Spleen (tissue), 11 donors: ENCODE results near the gene RERE. TPM values are rescaled to one million over a fixed set of nuclear protein-coding genes. Genes with fewer than 3 reads are reported as not detected.

Source experiments
- DNase-seq: peaks from one replicate; pipeline ENCODE4 v3.0.0-alpha.2; 2020
- H3K27ac ChIP-seq, 8 donors: fragments of 200-600 bp; sonication (generic) in 7 of 8; 1 replicate in 4 of 8; 2 replicates in 4 of 8; pipeline versions ENCODE4 v1.5.0 to v1.8.0; 2016 to 2021; ENCODE audit warnings: inconsistent platforms in 4 of 8, mild to moderate bottlenecking in 4 of 8, moderate library complexity in 1 of 8
- H3K27me3 ChIP-seq, 7 donors: fragments of 200-600 bp; sonication (generic) in 6 of 7; replicated peaks in 1 of 7; 1 replicate in 4 of 7; 2 replicates in 3 of 7; pipeline versions ENCODE4 v1.5.0 to v1.8.0; 2016 to 2021; ENCODE audit warnings: inconsistent platforms in 3 of 7, mild to moderate bottlenecking in 1 of 7
- H3K36me3 ChIP-seq, 6 donors: fragments of 200-600 bp; sonication (generic) in 5 of 6; 1 replicate in 4 of 6; 2 replicates in 2 of 6; pipeline versions ENCODE4 v1.5.0 to v1.8.0; 2016 to 2021; ENCODE audit warnings: inconsistent platforms in 2 of 6
- H3K4me1 ChIP-seq, 6 donors: fragments of 200-600 bp; sonication (generic) in 5 of 6; 1 replicate in 3 of 6; 2 replicates in 3 of 6; pipeline versions ENCODE4 v1.5.0 to v1.8.0; 2016 to 2021; ENCODE audit warnings: inconsistent platforms in 3 of 6
- H3K4me3 ChIP-seq, 8 donors: fragments of 200-600 bp; sonication (generic) in 7 of 8; 1 replicate in 4 of 8; 2 replicates in 4 of 8; pipeline versions ENCODE4 v1.5.0 to v1.8.0; 2016 to 2021; ENCODE audit warnings: inconsistent platforms in 4 of 8, mild to moderate bottlenecking in 4 of 8, moderate library complexity in 2 of 8
- H3K9me3 ChIP-seq, 8 donors: fragments of 200-600 bp; sonication (generic) in 7 of 8; 1 replicate in 4 of 8; 2 replicates in 4 of 8; pipeline versions ENCODE4 v1.5.0 to v1.8.0; 2016 to 2021; ENCODE audit warnings: inconsistent platforms in 4 of 8
- CTCF ChIP-seq, 11 experiments: fragments of 200-600 bp in 7 of 11; fragments of 450-650 bp in 4 of 11; sonication (generic) in 4 of 11; IDR thresholded peaks in 8 of 11; conservative IDR thresholded peaks in 3 of 11; 1 replicate in 7 of 11; 2 replicates in 4 of 11; pipeline versions ENCODE4 v1.4.0 to v1.8.0; 2016 to 2021; ENCODE audit warnings: antibody characterized with exemption in 11 of 11, inconsistent platforms in 4 of 11, mild to moderate bottlenecking in 1 of 11
- POLR2A ChIP-seq, 3 donors: fragments of 450-650 bp; IDR thresholded peaks; one replicate each; pipeline ENCODE4 v1.5.1; 2017; ENCODE audit warnings: antibody characterized with exemption in 3 of 3, mild to moderate bottlenecking in 1 of 3
- POLR2AphosphoS5 ChIP-seq, 3 donors: sonication (generic); formaldehyde crosslinking; IDR thresholded peaks; one replicate each; pipeline ENCODE4 v1.5.1; 2017; ENCODE audit warnings: antibody characterized with exemption in 3 of 3
- WGBS, 5 donors: extraction: QIAGEN DNeasy Blood & Tissue Kit in 3 of 5; methylation state at CpG; one replicate each; pipeline versions ENCODE4 v1.1.5 to v1.1.7; 2013 to 2018; 5-methylcytosine and 5-hydroxymethylcytosine counted together
- intact Hi-C: fragments of 100-400 bp; cut with DNase I; formaldehyde crosslinking; loops from one replicate; pipeline ENCODE4 v1.15.0; 2023; ENCODE audit warnings: low total_unique reads
- polyA plus RNA-seq, 3 donors: library from polyadenylated mRNA; stranded (reverse); fragments of 200-250 nt; gene quantifications; one replicate each; pipeline ENCODE4 v1.2.1, GENCODE V29; 2013
- total RNA-seq, 7 donors: library from RNA; depleted of rRNA in 3 of 7; stranded (reverse); fragments of >200 nt in 3 of 7; fragmentation: NEBNext Ultra II Directional in 4 of 7; extraction: Animal tissue kit (Norgen Biotek cat#: 25700) in 4 of 7; gene quantifications; one replicate each; pipeline versions ENCODE4 v1.1.0 to v1.2.1, GENCODE V29; 2016 to 2021
- donor health status: healthy with polysubstance abuse.
- donor health status: DM: no; HTN: no; CAD: no; lungs with moderate emphysema.
- donor health status: DM: no; HTN: no; CAD: no.
- donor health status: Bipolar disorder and iron deficiency.
- donor health status: healthy.
- donor health status: DM: no; HTN: no; CAD: no.
- donor health status: DM: yes; HTN: yes; CAD: no.

RERE gene
- total and polyA plus RNA-seq, 10 donors = 10.3 to 149 (median 117) TPM

GRCh38 chr1:8574985-8575384 is 242.5 kb downstream of the RERE start:
- H3K27ac ChIP-seq = no peak overlapping the region
- H3K36me3 ChIP-seq = peaks cover 0 to 18% (median 0%) of the 10 kb centered on the region in 6 donors
- intact Hi-C loops = no loop called here
- H3K27me3 ChIP-seq = no peaks in the 10 kb centered on the region
- DNase-seq = no peak
- no peak for TF ChIP-seq POLR2AphosphoS5 (IDR thresholded peaks at IDR 0.05)
- TF ChIP-seq POLR2A (IDR thresholded peaks at IDR 0.05) = no peak
- TF ChIP-seq CTCF (IDR thresholded peaks at IDR 0.05 in 8 of 11, conservative IDR thresholded peaks at IDR 0.05 in 3 of 11) = no peak
- peaks cover 4 to 26% (median 16%) of the 10 kb centered on the region in 6 donors for H3K4me1 ChIP-seq
- WGBS, 5 donors = 83 to 98% (median 97%) methylated on average over 5 of the region's 5 CpGs
- H3K9me3 ChIP-seq = no peaks in the 10 kb centered on the region
- no peak overlapping the region for H3K4me3 ChIP-seq

GRCh38 chr1:8572106-8572505 is 245.3 kb downstream of the RERE start:
- Histone ChIP-seq H3K27ac (peak overlapping the region in 6 of 8 donors; percentile 13 to 61 (median 49)), H3K36me3 (peaks cover 0 to 2% (median 0%) of the 10 kb centered on the region in 6 donors), H3K4me3 (no peak overlapping the region), H3K27me3 (no peaks in the 10 kb centered on the region), H3K4me1 (peaks cover 4 to 26% (median 16%) of the 10 kb centered on the region in 6 donors), H3K9me3 (no peaks in the 10 kb centered on the region)
- no peak for DNase-seq
- intact Hi-C loops = no loop called here
- TF ChIP-seq CTCF (IDR thresholded peaks at IDR 0.05 in 8 of 11, conservative IDR thresholded peaks at IDR 0.05 in 3 of 11) (no peak), POLR2A (IDR thresholded peaks at IDR 0.05) (no peak), POLR2AphosphoS5 (IDR thresholded peaks at IDR 0.05) (no peak)
- 64 to 87% (median 86%) methylated on average over 1 of the region's 1 CpG for WGBS, 5 donors

- Histone ChIP-seq H3K4me1 (peaks cover 4 to 26% (median 16%) of the 10 kb centered on the region in 6 donors), H3K36me3 (no peaks in the 10 kb centered on the region), H3K9me3 (no peaks in the 10 kb centered on the region), H3K4me3 (no peak overlapping the region), H3K27me3 (no peaks in the 10 kb centered on the region), H3K27ac (peak overlapping the region; percentile 2 to 61 (median 36))
- intact Hi-C loops = no loop called here
- 43 to 59% (median 50%) methylated on average over 5 of the region's 5 CpGs for WGBS, 5 donors
- TF ChIP-seq CTCF (IDR thresholded peaks at IDR 0.05 in 8 of 11, conservative IDR thresholded peaks at IDR 0.05 in 3 of 11) (peak in 4 of 11 experiments; percentile 31 to 38 (median 34)), POLR2AphosphoS5 (IDR thresholded peaks at IDR 0.05) (no peak)
- no peak for DNase-seq
Measured at GRCh38 chr1:8571200-8571984, 246.0 kb downstream of the RERE start.

GRCh38 chr1:8570465-8570864 is 247.0 kb downstream of the RERE start:
- Histone ChIP-seq H3K4me1 (peaks cover 4 to 26% (median 16%) of the 10 kb centered on the region in 6 donors), H3K4me3 (no peak overlapping the region), H3K27me3 (no peaks in the 10 kb centered on the region), H3K36me3 (no peaks in the 10 kb centered on the region), H3K9me3 (no peaks in the 10 kb centered on the region), H3K27ac (peak overlapping the region in 2 of 8 donors; percentile 42 to 56)
- DNase-seq = no peak
- 80 to 95% (median 86%) methylated on average over 3 of the region's 3 CpGs for WGBS, 5 donors
- intact Hi-C loops = no loop called here
- no peak for TF ChIP-seq POLR2AphosphoS5 (IDR thresholded peaks at IDR 0.05)
- no peak for TF ChIP-seq CTCF (IDR thresholded peaks at IDR 0.05 in 8 of 11, conservative IDR thresholded peaks at IDR 0.05 in 3 of 11)
- TF ChIP-seq POLR2A (IDR thresholded peaks at IDR 0.05) = no peak
